Mucosa of rectum (tissue), 2 donors: ENCODE measurements around the gene CYP19A1.

ENCODE experiments used
- H3K27ac ChIP-seq, 2 donors: one replicate each; pipeline ENCODE4 v1.7.0; 2013; ENCODE audit warnings: inconsistent platforms in 2 of 2, low read depth in 2 of 2, low read length in 2 of 2
- H3K27me3 ChIP-seq, 2 donors: one replicate each; pipeline ENCODE4 v1.7.0; 2013; ENCODE audit warnings: low read length in 2 of 2; ENCODE audit not compliant: control insufficient read depth in 2 of 2, insufficient read depth in 2 of 2
- H3K36me3 ChIP-seq, 2 donors: one replicate each; pipeline ENCODE4 v1.7.0; 2013; ENCODE audit warnings: low read length in 2 of 2; ENCODE audit not compliant: control insufficient read depth in 2 of 2, insufficient read depth in 2 of 2
- H3K4me1 ChIP-seq, 2 donors: one replicate each; pipeline ENCODE4 v1.7.0; 2013; ENCODE audit warnings: low read length in 2 of 2, mild to moderate bottlenecking in 1 of 2; ENCODE audit not compliant: control insufficient read depth in 2 of 2, insufficient read depth in 2 of 2
- H3K4me3 ChIP-seq, 2 donors: one replicate each; pipeline ENCODE4 v1.7.0; 2013; ENCODE audit warnings: low read length in 2 of 2
- H3K9ac ChIP-seq, 2 donors: one replicate each; pipeline ENCODE4 v1.7.0; 2013; ENCODE audit warnings: low read length in 2 of 2, low read depth in 1 of 2, mild to moderate bottlenecking in 1 of 2
- H3K9me3 ChIP-seq, 2 donors: one replicate each; pipeline ENCODE4 v1.7.0; 2013; ENCODE audit warnings: low read length in 2 of 2; ENCODE audit not compliant: control insufficient read depth in 2 of 2
- donor health status: healthy.
- donor health status: Normal muscosa, but diverticular disease.

Gene CYP19A1

GRCh38 chr15:51229907-51230330 lies 108.5 kb downstream of the CYP19A1 start:
- H3K36me3 ChIP-seq, result no peaks in the 10 kb centered on the region
- no peak overlapping the region for H3K27ac ChIP-seq
- H3K4me3 ChIP-seq, result no peak overlapping the region
- H3K9ac ChIP-seq, result no peak overlapping the region
- no peaks in the 10 kb centered on the region for H3K4me1 ChIP-seq
- H3K27me3 ChIP-seq, result no peaks in the 10 kb centered on the region
- H3K9me3 ChIP-seq, result no peaks in the 10 kb centered on the region

GRCh38 chr15:51227940-51228732 lies 110.3 kb downstream of the CYP19A1 start:
- Histone ChIP-seq H3K27ac (no peak overlapping the region), H3K27me3 (no peaks in the 10 kb centered on the region), H3K4me3 (no peak overlapping the region), H3K9ac (no peak overlapping the region), H3K36me3 (no peaks in the 10 kb centered on the region), H3K4me1 (no peaks in the 10 kb centered on the region), H3K9me3 (no peaks in the 10 kb centered on the region)

- Histone ChIP-seq H3K27ac (no peak overlapping the region), H3K4me1 (no peaks in the 10 kb centered on the region), H3K4me3 (no peak overlapping the region), H3K9ac (no peak overlapping the region), H3K9me3 (no peaks in the 10 kb centered on the region), H3K36me3 (no peaks in the 10 kb centered on the region), H3K27me3 (no peaks in the 10 kb centered on the region)
Observed at GRCh38 chr15:51226576-51227210, 111.7 kb downstream of the CYP19A1 start.

GRCh38 chr15:51224428-51224827 lies 114.0 kb downstream of the CYP19A1 start:
- Histone ChIP-seq H3K9ac (no peak overlapping the region), H3K4me3 (no peak overlapping the region), H3K4me1 (no peaks in the 10 kb centered on the region), H3K27me3 (no peaks in the 10 kb centered on the region), H3K36me3 (no peaks in the 10 kb centered on the region), H3K27ac (no peak overlapping the region), H3K9me3 (no peaks in the 10 kb centered on the region)

GRCh38 chr15:51223771-51224229 lies 114.6 kb downstream of the CYP19A1 start:
- no peak overlapping the region for H3K4me3 ChIP-seq
- no peaks in the 10 kb centered on the region for H3K4me1 ChIP-seq
- H3K27ac ChIP-seq, result no peak overlapping the region
- no peaks in the 10 kb centered on the region for H3K27me3 ChIP-seq
- H3K36me3 ChIP-seq, result no peaks in the 10 kb centered on the region
- H3K9ac ChIP-seq, result no peak overlapping the region
- no peaks in the 10 kb centered on the region for H3K9me3 ChIP-seq

GRCh38 chr15:51218299-51218938 lies 120.0 kb downstream of the CYP19A1 start:
- Histone ChIP-seq H3K36me3 (no peaks in the 10 kb centered on the region), H3K9me3 (no peaks in the 10 kb centered on the region), H3K27ac (no peak overlapping the region), H3K27me3 (no peaks in the 10 kb centered on the region), H3K9ac (no peak overlapping the region), H3K4me3 (no peak overlapping the region), H3K4me1 (no peaks in the 10 kb centered on the region)

GRCh38 chr15:51212909-51213308 lies 125.5 kb downstream of the CYP19A1 start:
- no peak overlapping the region for H3K9ac ChIP-seq
- H3K4me3 ChIP-seq, result no peak overlapping the region
- H3K27ac ChIP-seq, result no peak overlapping the region
- no peaks in the 10 kb centered on the region for H3K27me3 ChIP-seq
- H3K36me3 ChIP-seq, result no peaks in the 10 kb centered on the region
- H3K4me1 ChIP-seq, result no peaks in the 10 kb centered on the region
- H3K9me3 ChIP-seq, result no peaks in the 10 kb centered on the region

- Histone ChIP-seq H3K9ac (no peak overlapping the region), H3K9me3 (no peaks in the 10 kb centered on the region), H3K36me3 (no peaks in the 10 kb centered on the region), H3K27ac (no peak overlapping the region), H3K4me1 (no peaks in the 10 kb centered on the region), H3K4me3 (no peak overlapping the region), H3K27me3 (no peaks in the 10 kb centered on the region)
Observed at GRCh38 chr15:51212239-51212638, 126.2 kb downstream of the CYP19A1 start.

GRCh38 chr15:51205050-51205975 lies 133.1 kb downstream of the CYP19A1 start:
- Histone ChIP-seq H3K36me3 (no peaks in the 10 kb centered on the region), H3K4me1 (no peaks in the 10 kb centered on the region), H3K9me3 (no peaks in the 10 kb centered on the region), H3K27ac (no peak overlapping the region), H3K4me3 (no peak overlapping the region), H3K27me3 (no peaks in the 10 kb centered on the region), H3K9ac (no peak overlapping the region)
